ENCODE data around the gene ADGB. TPM values are rescaled to one million over a fixed set of nuclear protein-coding genes. Genes with fewer than 3 reads are reported as not detected.
A peak's percentile ranks its signal among the peaks of the same experiment; 100 is the strongest.
"Not testable (repeated sequence)": the region's sequence is repeated elsewhere in the genome, so short reads cannot be mapped to it uniquely, and the experiment has no call there.

ADGB gene
- total RNA-seq, 1 experiment from 2014 or later = not detected

DNA sequence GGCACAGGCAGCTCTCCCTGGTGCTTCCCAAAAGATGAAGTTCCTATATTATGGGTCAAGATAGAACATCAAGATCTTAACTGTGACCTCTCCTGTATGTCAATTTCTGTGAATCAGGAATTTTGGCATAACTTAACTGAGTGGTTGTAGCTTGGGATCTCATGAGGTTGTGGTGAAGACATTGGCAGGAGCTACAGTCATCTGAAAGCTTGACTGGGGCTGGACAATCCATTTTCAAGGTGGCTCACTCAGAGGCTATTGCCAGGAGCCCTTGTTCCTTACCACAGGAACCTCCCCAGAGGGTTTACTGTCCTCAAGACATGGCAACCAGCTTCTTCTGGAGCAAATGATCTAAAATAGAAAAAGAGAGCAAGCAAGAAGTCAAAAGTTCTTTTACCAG lies 252.2 kb downstream of the ADGB start:
- H4K20me1 ChIP-seq (ENCODE audit: low read length) = no peaks in the 10 kb centered on the region
- H3K4me3 ChIP-seq (ENCODE audit: low read length) = no peak overlapping the region
- ChIA-PET CTCF (no interaction called here), POLR2A (ENCODE audit: unreplicated experiment) (no interaction called here)
- H3K4me1 ChIP-seq (ENCODE audit: insufficient read depth, low read length) = 0 out of 2 replicates have a peak, but pooled peaks cover 5% of the 10 kb centered on the region
- no peak for DNase-seq
- no peaks in the 10 kb centered on the region for H3K79me2 ChIP-seq (ENCODE audit: low read length)
- H3K36me3 ChIP-seq (ENCODE audit: low read depth, low read length) = no peaks in the 10 kb centered on the region
- intact Hi-C loops (cut with micrococcal nuclease) = no loop called here
- H3K27me3 ChIP-seq (ENCODE audit: low read length) = no peaks in the 10 kb centered on the region
- no TSS peak for BruUV-seq (replicated peaks)
- no peak overlapping the region for H3K27ac ChIP-seq (ENCODE audit: low read length)
- no peaks in the 10 kb centered on the region for H3F3A ChIP-seq (ENCODE audit: low read length, unreplicated experiment)
- TF ChIP-seq EZH2phosphoT487 (IDR thresholded peaks at IDR 0.05; ENCODE audit: borderline replicate concordance, low read length) = no peak
- TF ChIP-seq, protein P1, sequence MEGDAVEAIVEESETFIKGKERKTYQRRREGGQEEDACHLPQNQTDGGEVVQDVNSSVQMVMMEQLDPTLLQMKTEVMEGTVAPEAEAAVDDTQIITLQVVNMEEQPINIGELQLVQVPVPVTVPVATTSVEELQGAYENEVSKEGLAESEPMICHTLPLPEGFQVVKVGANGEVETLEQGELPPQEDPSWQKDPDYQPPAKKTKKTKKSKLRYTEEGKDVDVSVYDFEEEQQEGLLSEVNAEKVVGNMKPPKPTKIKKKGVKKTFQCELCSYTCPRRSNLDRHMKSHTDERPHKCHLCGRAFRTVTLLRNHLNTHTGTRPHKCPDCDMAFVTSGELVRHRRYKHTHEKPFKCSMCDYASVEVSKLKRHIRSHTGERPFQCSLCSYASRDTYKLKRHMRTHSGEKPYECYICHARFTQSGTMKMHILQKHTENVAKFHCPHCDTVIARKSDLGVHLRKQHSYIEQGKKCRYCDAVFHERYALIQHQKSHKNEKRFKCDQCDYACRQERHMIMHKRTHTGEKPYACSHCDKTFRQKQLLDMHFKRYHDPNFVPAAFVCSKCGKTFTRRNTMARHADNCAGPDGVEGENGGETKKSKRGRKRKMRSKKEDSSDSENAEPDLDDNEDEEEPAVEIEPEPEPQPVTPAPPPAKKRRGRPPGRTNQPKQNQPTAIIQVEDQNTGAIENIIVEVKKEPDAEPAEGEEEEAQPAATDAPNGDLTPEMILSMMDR (conservative IDR thresholded peaks at IDR 0.05; ENCODE audit: low read depth, low read length) = no peak
- no peak for TF ChIP-seq EZH2 (IDR thresholded peaks at IDR 0.05; ENCODE audit: low read length, unreplicated experiment)
- H3K9me2 ChIP-seq (replicated peaks; ENCODE audit: low read length) = no peaks in the 10 kb centered on the region
- no peaks in the 10 kb centered on the region for H3K9me3 ChIP-seq (ENCODE audit: low read length)
- H2AFZ ChIP-seq (ENCODE audit: low read length) = no peak overlapping the region
- H3K4me2 ChIP-seq (ENCODE audit: low read length) = no peak overlapping the region
- H3K9ac ChIP-seq (ENCODE audit: low read length) = no peak overlapping the region
- ATAC-seq = no peak

DNA sequence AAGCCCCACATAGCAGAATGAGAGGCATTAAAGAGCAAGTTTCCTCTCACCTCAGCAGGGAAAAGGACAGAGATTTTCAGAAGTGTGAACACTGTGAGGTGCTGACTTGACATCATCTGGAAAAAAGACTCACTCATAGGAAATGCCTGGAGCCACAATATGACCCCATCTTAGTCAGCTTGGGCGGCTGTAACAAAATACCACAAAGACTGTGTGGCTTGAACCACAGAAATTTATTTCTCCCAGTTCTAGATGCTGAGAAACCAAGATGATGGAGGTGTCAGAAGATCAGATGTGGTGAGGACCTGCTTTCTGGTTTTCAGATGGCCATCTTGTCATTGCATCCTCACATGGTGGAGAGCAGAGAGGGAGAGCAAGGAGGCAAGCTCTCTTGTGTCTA lies 253.1 kb downstream of the ADGB start:
- no peaks in the 10 kb centered on the region for H3K9me2 ChIP-seq (replicated peaks; ENCODE audit: low read length)
- ChIA-PET CTCF (no interaction called here), POLR2A (ENCODE audit: unreplicated experiment) (no interaction called here)
- H3F3A ChIP-seq (ENCODE audit: low read length, unreplicated experiment) = no peaks in the 10 kb centered on the region
- ATAC-seq = no peak
- H3K4me2 ChIP-seq (ENCODE audit: low read length) = no peak overlapping the region
- H3K27ac ChIP-seq (ENCODE audit: low read length) = no peak overlapping the region
- H3K4me1 ChIP-seq (ENCODE audit: insufficient read depth, low read length) = 0 out of 2 replicates have a peak, but pooled peaks cover 5% of the 10 kb centered on the region
- no TSS peak for BruUV-seq (replicated peaks)
- no peaks in the 10 kb centered on the region for H3K9me3 ChIP-seq (ENCODE audit: low read length)
- no peaks in the 10 kb centered on the region for H3K36me3 ChIP-seq (ENCODE audit: low read depth, low read length)
- intact Hi-C loops (cut with micrococcal nuclease) = no loop called here
- no peaks in the 10 kb centered on the region for H3K27me3 ChIP-seq (ENCODE audit: low read length)
- H3K79me2 ChIP-seq (ENCODE audit: low read length) = no peaks in the 10 kb centered on the region
- no peak overlapping the region for H3K4me3 ChIP-seq (ENCODE audit: low read length)
- no peak overlapping the region for H3K9ac ChIP-seq (ENCODE audit: low read length)
- no peak overlapping the region for H2AFZ ChIP-seq (ENCODE audit: low read length)
- DNase-seq = peak; percentile 44
- no peak for TF ChIP-seq EZH2phosphoT487 (IDR thresholded peaks at IDR 0.05; ENCODE audit: borderline replicate concordance, low read length)
- TF ChIP-seq, protein P1 (conservative IDR thresholded peaks at IDR 0.05; ENCODE audit: low read depth, low read length) = no peak
- TF ChIP-seq EZH2 (IDR thresholded peaks at IDR 0.05; ENCODE audit: low read length, unreplicated experiment) = no peak
- no peaks in the 10 kb centered on the region for H4K20me1 ChIP-seq (ENCODE audit: low read length)

DNA sequence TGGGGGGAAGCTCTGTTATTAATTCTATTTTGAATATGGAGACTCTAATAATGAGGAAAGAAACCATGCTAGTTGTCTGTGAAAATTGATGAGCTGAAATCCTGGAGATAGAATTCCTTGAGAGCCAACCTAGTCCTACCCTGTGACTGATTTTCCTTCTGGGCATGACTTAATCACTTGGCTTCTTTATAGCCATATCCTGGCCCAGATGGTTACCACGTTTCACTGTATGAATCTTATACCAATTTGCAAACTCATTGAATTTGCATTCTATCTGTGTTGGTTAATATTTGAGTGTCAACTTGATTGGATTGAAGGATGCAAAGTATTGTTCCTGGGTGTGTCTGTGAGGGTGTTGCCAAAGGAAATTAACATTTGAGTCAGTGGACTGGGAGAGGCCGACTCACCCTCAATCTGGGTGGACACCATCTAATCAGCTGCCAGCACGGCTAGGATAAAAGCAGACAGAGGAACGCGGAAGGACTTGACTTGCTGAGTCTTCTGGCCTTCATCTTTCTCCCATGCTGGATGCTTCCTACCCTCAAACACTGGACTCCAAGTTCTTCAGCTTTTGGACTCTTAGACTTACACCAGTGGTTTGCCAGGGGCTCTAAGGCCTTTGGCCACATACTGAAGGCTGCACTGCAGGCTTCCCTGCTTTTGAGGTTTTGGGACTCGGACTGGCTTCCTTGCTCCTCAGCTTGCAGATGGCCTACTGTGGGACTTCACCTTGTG lies 255.9 kb downstream of the ADGB start:
- DNase-seq; H3K36me3 ChIP-seq (ENCODE audit: low read depth, low read length); H4K20me1 ChIP-seq (ENCODE audit: low read length); ATAC-seq; H3F3A ChIP-seq (ENCODE audit: low read length, unreplicated experiment); H3K4me1 ChIP-seq (ENCODE audit: insufficient read depth, low read length); H3K79me2 ChIP-seq (ENCODE audit: low read length); H3K4me3 ChIP-seq (ENCODE audit: low read length); CTCF ChIA-PET; H3K9me2 ChIP-seq (replicated peaks; ENCODE audit: low read length); intact Hi-C loops (cut with micrococcal nuclease); H2AFZ ChIP-seq (ENCODE audit: low read length); H3K27me3 ChIP-seq (ENCODE audit: low read length); H3K4me2 ChIP-seq (ENCODE audit: low read length); H3K9ac ChIP-seq (ENCODE audit: low read length); H3K27ac ChIP-seq (ENCODE audit: low read length); POLR2A ChIA-PET (ENCODE audit: unreplicated experiment); H3K9me3 ChIP-seq (ENCODE audit: low read length); BruUV-seq (replicated peaks): not testable (repeated sequence)
